Heart left ventricle (tissue), 16 donors: Measurements from ENCODE around the gene H6PD. TPM values are rescaled to one million over a fixed set of nuclear protein-coding genes. Genes with fewer than 3 reads are reported as not detected.
"Not testable (repeated sequence)": the region's sequence is repeated elsewhere in the genome, so short reads cannot be mapped to it uniquely, and the experiment has no call there.

Experiments
- ATAC-seq, 4 donors: fragments of 200-7000 bp; cut with Tn5 transposase; one replicate each; pipeline ENCODE4 v1.9.1; 2020 to 2022; ENCODE audit warnings: moderate library complexity in 4 of 4, mild to moderate bottlenecking in 3 of 4, moderate number of reproducible peaks in 1 of 4
- DNase-seq, 5 donors: peaks; one replicate each; pipeline ENCODE4 v3.0.0-alpha.2; 2020
- H3K27ac ChIP-seq, 12 donors: fragments of 200-600 bp; sonication (generic) in 4 of 12; one replicate each; pipeline versions ENCODE4 v1.5.0 to v1.8.0; 2016 to 2022; ENCODE audit warnings: mild to moderate bottlenecking in 2 of 12
- H3K27me3 ChIP-seq, 9 donors: fragments of 200-600 bp; sonication (generic) in 2 of 9; one replicate each; pipeline versions ENCODE4 v1.5.1 to v1.8.0; 2016 to 2022; ENCODE audit warnings: mild to moderate bottlenecking in 3 of 9
- H3K36me3 ChIP-seq, 9 donors: fragments of 200-600 bp; sonication (generic) in 2 of 9; one replicate each; pipeline versions ENCODE4 v1.5.0 to v1.8.0; 2018 to 2022; ENCODE audit warnings: mild to moderate bottlenecking in 2 of 9
- H3K4me1 ChIP-seq, 12 donors: fragments of 200-600 bp; sonication (generic) in 4 of 12; one replicate each; pipeline versions ENCODE4 v1.5.0 to v1.8.0; 2016 to 2022; ENCODE audit warnings: mild to moderate bottlenecking in 3 of 12
- H3K4me3 ChIP-seq, 12 donors: fragments of 200-600 bp; sonication (generic) in 4 of 12; one replicate each; pipeline versions ENCODE4 v1.5.0 to v1.8.0; 2017 to 2022; ENCODE audit warnings: mild to moderate bottlenecking in 9 of 12, moderate library complexity in 4 of 12
- H3K9me3 ChIP-seq, 12 donors: fragments of 200-600 bp; sonication (generic) in 4 of 12; one replicate each; pipeline versions ENCODE4 v1.5.0 to v1.8.0; 2016 to 2022; ENCODE audit warnings: mild to moderate bottlenecking in 1 of 12
- CTCF ChIP-seq, 12 donors: fragments of 200-600 bp; sonication (generic) in 4 of 12; IDR thresholded peaks; one replicate each; pipeline versions ENCODE4 v1.5.0 to v1.8.0; 2018 to 2022; ENCODE audit warnings: antibody characterized with exemption in 12 of 12, mild to moderate bottlenecking in 5 of 12
- POLR2A ChIP-seq, 2 donors: fragments of 450-650 bp; IDR thresholded peaks; one replicate each; pipeline ENCODE4 v1.6.1; 2017; ENCODE audit warnings: antibody characterized with exemption in 2 of 2, mild to moderate bottlenecking in 2 of 2, moderate library complexity in 2 of 2
- WGBS, 4 donors: extraction: QIAGEN DNeasy Blood & Tissue Kit in 2 of 4; methylation state at CpG; one replicate each; pipeline versions ENCODE4 v1.1.5 to v1.1.7; 2013 to 2018; 5-methylcytosine and 5-hydroxymethylcytosine counted together
- intact Hi-C, 10 donors: fragments of 100-400 bp; cut with DNase I; formaldehyde crosslinking; loops; one replicate each; pipeline versions ENCODE4 v1.11.1 to v1.14.2; 2022
- polyA plus RNA-seq, 2 donors: library from polyadenylated mRNA; stranded (reverse); fragments of 200-250 nt; gene quantifications; one replicate each; pipeline ENCODE4 v1.2.3, GENCODE V29; 2013
- total RNA-seq, 9 donors: library from RNA; depleted of rRNA in 2 of 9; stranded (reverse); fragments of >200 nt in 2 of 9; fragmentation: NEBNext Ultra II Directional in 3 of 9; extraction: Animal tissue kit (Norgen Biotek cat#: 25700) in 3 of 9; gene quantifications; one replicate each; pipeline versions ENCODE4 v1.1.0 to v1.2.4, GENCODE V29; 2016 to 2023
- donor health status: ischemic (EF 13 %, LVEDD 7.1; RV severe dilation, severe dysfunction).
- donor health status: healthy with polysubstance abuse.
- donor health status: DM: no; HTN: yes; CAD: no.
- donor health status: DM: no; HTN: no; CAD: no.
- donor health status: ischemic (EF 25% LVEDD 6.9; RV normal size, moderate dysfunction).
- donor health status: ischemic (EF 25% LVEDD 5.7; RV mildly dilated, moderate dysfunction).
- donor health status: healthy.
- donor health status: DM: yes; HTN: yes; CAD: no.
- donor health status: ischemic (EF 35%, LVEDD 5.7; RV mildly dilated, moderate dysfunction).
- donor health status: nonischemic (EF 11% LVEDD 7.7; RV severe dilation, severe dysfunction).
- donor health status: DM: yes; HTN: yes; CAD: no.
- donor health status: PGD.
- donor health status: ischemic (EF 29% LVEDD 5.4; RV normal size, mild dysfunction).
- donor health status: nonischemic (EF 23%, LVEDD 6.1; RV moderate dilation, normal function).

The H6PD gene
- total and polyA plus RNA-seq, 11 donors = 11.0 to 54.5 (median 26.4) TPM

- H3K27ac ChIP-seq = no peak overlapping the region
- 83 to 94% (median 87%) methylated on average over 9 of the region's 9 CpGs for WGBS, 4 donors
- TF ChIP-seq CTCF (IDR thresholded peaks at IDR 0.05) (no peak), POLR2A (IDR thresholded peaks at IDR 0.05) (no peak)
- H3K4me3 ChIP-seq = peak overlapping the region in 2 of 12 donors; percentile 81 to 100
- no peaks in the 10 kb centered on the region for H3K36me3 ChIP-seq
- ATAC-seq = no peak
- intact Hi-C loops = loop anchor here in 1 of 10 donors (10.0 kb wide), 1 partner anchor 159 kb away; no protein-coding TSS in a partner anchor
- H3K27me3 ChIP-seq = no peaks in the 10 kb centered on the region
- H3K9me3 ChIP-seq = no peaks in the 10 kb centered on the region
- peak in 1 of 5 donors; percentile 14 for DNase-seq
- peaks cover 0 to 46% (median 27%) of the 10 kb centered on the region in 12 donors for H3K4me1 ChIP-seq
Observed at GRCh38 chr1:9295884-9296283, 61.3 kb downstream of the H6PD start.

- Histone ChIP-seq H3K27ac (no peak overlapping the region), H3K4me1 (peaks cover 0 to 37% (median 26%) of the 10 kb centered on the region in 12 donors), H3K4me3 (no peak overlapping the region), H3K36me3 (no peaks in the 10 kb centered on the region), H3K9me3 (no peaks in the 10 kb centered on the region), H3K27me3 (no peaks in the 10 kb centered on the region)
- ATAC-seq = no peak
- intact Hi-C loops = loop anchor here in 1 of 10 donors (10.0 kb wide), 1 partner anchor 158 kb away; no protein-coding TSS in a partner anchor
- no peak for TF ChIP-seq POLR2A (IDR thresholded peaks at IDR 0.05)
- TF ChIP-seq CTCF (IDR thresholded peaks at IDR 0.05) = no peak
- WGBS, 4 donors = 83 to 91% (median 91%) methylated on average over 6 of the region's 6 CpGs
- peak in 1 of 5 donors; percentile 33 for DNase-seq
Observed at GRCh38 chr1:9296850-9297249, 62.3 kb downstream of the H6PD start.

- TF ChIP-seq POLR2A (IDR thresholded peaks at IDR 0.05) = no peak
- H3K4me1 ChIP-seq = peaks cover 0 to 40% (median 29%) of the 10 kb centered on the region in 12 donors
- ATAC-seq = no peak
- intact Hi-C loops = loop anchor here in 1 of 10 donors (10.0 kb wide), 1 partner anchor 157 kb away; no protein-coding TSS in a partner anchor
- H3K36me3 ChIP-seq = no peaks in the 10 kb centered on the region
- 61 to 95% (median 84%) methylated on average over 9 of the region's 9 CpGs for WGBS, 4 donors
- DNase-seq = peak in 1 of 5 donors; percentile 7
- no peak overlapping the region for H3K4me3 ChIP-seq
- H3K27ac ChIP-seq = no peak overlapping the region
- H3K27me3 ChIP-seq = no peaks in the 10 kb centered on the region
- H3K9me3 ChIP-seq = no peaks in the 10 kb centered on the region
Observed at GRCh38 chr1:9297831-9298230, 63.3 kb downstream of the H6PD start.

- ATAC-seq = no peak
Observed at GRCh38 chr1:9298282-9298681, 63.7 kb downstream of the H6PD start.

GRCh38 chr1:9299571-9300541 lies 65.3 kb downstream of the H6PD start:
- not testable (repeated sequence) for ATAC-seq, H3K4me3 ChIP-seq, H3K27me3 ChIP-seq, H3K36me3 ChIP-seq, H3K9me3 ChIP-seq
- WGBS, 4 donors = 86 to 92% (median 89%) methylated on average over 15 to 16 of the region's 16 CpGs
- intact Hi-C loops = loop anchor here in 1 of 10 donors (10.0 kb wide), 1 partner anchor 155 kb away; no protein-coding TSS in a partner anchor
- DNase-seq = peak in 1 of 5 donors; percentile 14
- H3K27ac ChIP-seq = peak overlapping the region in 1 of 12 donors; percentile 22
- peaks cover 4 to 49% (median 38%) of the 10 kb centered on the region in 12 donors for H3K4me1 ChIP-seq

More at GRCh38 chr1:9298282-9298681, 63.7 kb downstream of the H6PD start:
- Histone ChIP-seq H3K27ac (no peak overlapping the region), H3K36me3 (no peaks in the 10 kb centered on the region), H3K4me3 (no peak overlapping the region), H3K9me3 (no peaks in the 10 kb centered on the region), H3K27me3 (no peaks in the 10 kb centered on the region), H3K4me1 (peaks cover 1 to 45% (median 33%) of the 10 kb centered on the region in 12 donors)
- no peak for TF ChIP-seq POLR2A (IDR thresholded peaks at IDR 0.05)
- TF ChIP-seq CTCF (IDR thresholded peaks at IDR 0.05) = no peak
- 1 to 64% (median 38%) methylated on average over 3 of the region's 3 CpGs for WGBS, 4 donors
- no peak for DNase-seq
- intact Hi-C loops = loop anchor here in 1 of 10 donors (10.0 kb wide), 1 partner anchor 157 kb away; no protein-coding TSS in a partner anchor
